B cell (primary cell): ENCODE data around the gene MSH3. TPM values are rescaled to one million over a fixed set of nuclear protein-coding genes. Genes with fewer than 3 reads are reported as not detected.

ENCODE experiments used
- ATAC-seq: fragments of 200-7000 bp; cut with Tn5 transposase; one replicate; pipeline ENCODE4 v1.10.0; 2021; ENCODE audit warnings: low read depth, mild to moderate bottlenecking, moderate number of reproducible peaks, moderate library complexity
- CTCF ChIA-PET: fragments of 350-600 bp; sonication (Branson Sonifier 250); formaldehyde crosslinking; loops from one replicate; lab custom pipeline; 2021; ENCODE audit warnings: antibody characterized with exemption, inconsistent platforms; lab: Charles Lee
- POLR2A ChIA-PET: fragments of 350-600 bp; sonication (Branson Sonifier 250); formaldehyde crosslinking; loops from one replicate; lab custom pipeline; 2021; ENCODE audit warnings: antibody characterized with exemption; lab: Charles Lee
- DNase-seq: peaks from one replicate; pipeline ENCODE4 v3.0.0; 2013
- H2AFZ ChIP-seq: 2 replicates; pipeline ENCODE4 v1.6.1; 2012; ENCODE audit warnings: mild to moderate bottlenecking, low read depth, low read length; ENCODE audit not compliant: insufficient read depth, poor library complexity, severe bottlenecking
- H3K27ac ChIP-seq, 2 donors: 1 replicate in 1 of 2; 2 replicates in 1 of 2; pipeline ENCODE4 v1.5.1; 2012 to 2013; ENCODE audit warnings: low read length in 2 of 2, mild to moderate bottlenecking in 2 of 2, moderate library complexity in 1 of 2
- H3K27me3 ChIP-seq, 4 experiments: fragments of 200-600 bp in 1 of 4; sonication (generic) in 1 of 4; replicated peaks in 1 of 4; 1 replicate in 2 of 4; 2 replicates in 2 of 4; pipeline versions ENCODE4 v1.6.1 to v1.7.0; 2013 to 2016; ENCODE audit warnings: low read length in 3 of 4, mild to moderate bottlenecking in 2 of 4, mixed read lengths in 1 of 4, moderate library complexity in 1 of 4; ENCODE audit not compliant: insufficient read depth in 4 of 4, control insufficient read depth in 3 of 4; ENCODE audit errors: control extremely low read depth in 1 of 4
- H3K36me3 ChIP-seq, 2 experiments: replicated peaks in 1 of 2; 1 replicate in 1 of 2; 2 replicates in 1 of 2; pipeline versions ENCODE4 v1.6.1 to v1.7.1; 2013; ENCODE audit warnings: low read length in 1 of 2; ENCODE audit not compliant: insufficient read depth in 2 of 2, control insufficient read depth in 1 of 2; ENCODE audit errors: control extremely low read depth in 1 of 2, extremely low read depth in 1 of 2
- H3K4me1 ChIP-seq, 2 donors: fragments of 200-600 bp in 1 of 2; sonication (generic) in 1 of 2; 1 replicate in 1 of 2; 2 replicates in 1 of 2; pipeline versions ENCODE4 v1.5.1 to v1.6.1; 2013 to 2017; ENCODE audit warnings: low read length in 2 of 2; ENCODE audit not compliant: control insufficient read depth in 2 of 2, insufficient read depth in 2 of 2
- H3K4me2 ChIP-seq: replicated peaks from 2 replicates; pipeline ENCODE3; 2012; ENCODE audit warnings: mild to moderate bottlenecking, low read depth, low read length; ENCODE audit not compliant: poor library complexity, severe bottlenecking
- H3K4me3 ChIP-seq, 5 experiments: fragments of 200-600 bp in 1 of 5; sonication (generic) in 1 of 5; 1 replicate in 3 of 5; 2 replicates in 2 of 5; pipeline versions ENCODE4 v1.5.1 to v1.7.0; 2011 to 2016; ENCODE audit warnings: low read length in 4 of 5, mild to moderate bottlenecking in 4 of 5, low read depth in 2 of 5, control low read depth in 1 of 5, moderate library complexity in 1 of 5; ENCODE audit not compliant: insufficient read depth in 1 of 5; ENCODE audit errors: control extremely low read depth in 1 of 5, extremely low read depth in 1 of 5
- H3K79me2 ChIP-seq: fragments of 200-600 bp; sonication (generic); one replicate; pipeline ENCODE4 v1.6.0; 2016; ENCODE audit warnings: low read length; ENCODE audit not compliant: control insufficient read depth, insufficient read depth
- H3K9ac ChIP-seq: fragments of 200-600 bp; sonication (generic); 2 replicates; pipeline ENCODE4 v1.6.1; 2017; ENCODE audit warnings: mild to moderate bottlenecking, low read length, moderate library complexity
- H3K9me3 ChIP-seq, 3 donors: one replicate each; pipeline versions ENCODE4 v1.6.1 to v1.7.1; 2013; ENCODE audit warnings: low read length in 2 of 3; ENCODE audit not compliant: control insufficient read depth in 2 of 3, insufficient read depth in 1 of 3; ENCODE audit errors: control extremely low read depth in 1 of 3
- H4K20me1 ChIP-seq: 2 replicates; pipeline ENCODE4 v1.6.0; 2012; ENCODE audit warnings: mild to moderate bottlenecking, low read length; ENCODE audit not compliant: insufficient read depth, control insufficient read depth, poor library complexity, severe bottlenecking
- H3K27ac Mint-ChIP-seq: one replicate; pipeline ENCODE4 v1.8.0; 2021; ENCODE audit warnings: mixed read lengths
- H3K27me3 Mint-ChIP-seq: one replicate; pipeline ENCODE4 v1.8.0; 2021; ENCODE audit warnings: mixed read lengths
- H3K4me1 Mint-ChIP-seq: one replicate; pipeline ENCODE4 v1.8.0; 2021; ENCODE audit warnings: mixed read lengths
- H3K4me3 Mint-ChIP-seq: one replicate; pipeline ENCODE4 v1.8.0; 2021; ENCODE audit warnings: mixed read lengths
- H3K9me3 Mint-ChIP-seq: one replicate; pipeline ENCODE4 v1.8.0; 2022; ENCODE audit warnings: mixed read lengths; ENCODE audit not compliant: insufficient read depth
- EZH2 ChIP-seq: IDR thresholded peaks from 2 replicates; pipeline ENCODE4 v1.6.1; 2012; ENCODE audit warnings: borderline replicate concordance, low read depth, mild to moderate bottlenecking, moderate library complexity, low read length; ENCODE audit not compliant: insufficient read depth, poor library complexity, severe bottlenecking
- WGBS: methylation state at CpG from one replicate; pipeline ENCODE4 v1.1.5; 2013; ENCODE audit warnings: missing lambda C conversion rate; ENCODE audit not compliant: insufficient coverage; 5-methylcytosine and 5-hydroxymethylcytosine counted together
- intact Hi-C: fragments of 100-400 bp; cut with micrococcal nuclease; formaldehyde crosslinking; loops from one replicate; pipeline ENCODE4 v1.10.0; 2022
- polyA plus RNA-seq: library from polyadenylated mRNA; depleted of rRNA; stranded (reverse); fragments of >200 nt; gene quantifications from 2 replicates; pipeline ENCODE4 v1.2.3, GENCODE V29; 2012
- total RNA-seq, 2 donors: library from RNA; stranded (reverse); fragments of 120-200 nt in 1 of 2; gene quantifications; 1 replicate in 1 of 2; 2 replicates in 1 of 2; pipeline versions ENCODE4 v1.2.3 to v1.2.4, GENCODE V29; 2013 to 2022
- TF ChIP-seq, protein P1 (sequence below): fragments of 200-600 bp; IDR thresholded peaks from one replicate; pipeline ENCODE4 v1.8.0; 2022; ENCODE audit warnings: antibody characterized with exemption, mild to moderate bottlenecking

Gene MSH3
- total and polyA plus RNA-seq, 2 donors (not counting 1 experiment from before 2014, with no cell fraction given): 3.5 to 26.3 TPM

- intact Hi-C loops: no loop called here
- WGBS: no CpG with 5 or more reads among the region's 5 CpGs
- no peak for DNase-seq
- Histone ChIP-seq H2AFZ (no peak overlapping the region), H3K27ac (no peak overlapping the region), H3K9ac (no peak overlapping the region), H3K9me3 (peaks cover 0 to 6% (median 0%) of the 10 kb centered on the region in 3 donors), H4K20me1 (no peaks in the 10 kb centered on the region), H3K4me1 (peaks cover 0 to 7% of the 10 kb centered on the region in 2 donors), H3K4me3 (no peak overlapping the region), H3K79me2 (no peaks in the 10 kb centered on the region), H3K36me3 (peaks cover 2% of the 10 kb centered on the region in 2 experiments), H3K27me3 (no peaks in the 10 kb centered on the region), H3K4me2 (no peak overlapping the region)
- no peak for TF ChIP-seq EZH2
- TF ChIP-seq, protein P1, sequence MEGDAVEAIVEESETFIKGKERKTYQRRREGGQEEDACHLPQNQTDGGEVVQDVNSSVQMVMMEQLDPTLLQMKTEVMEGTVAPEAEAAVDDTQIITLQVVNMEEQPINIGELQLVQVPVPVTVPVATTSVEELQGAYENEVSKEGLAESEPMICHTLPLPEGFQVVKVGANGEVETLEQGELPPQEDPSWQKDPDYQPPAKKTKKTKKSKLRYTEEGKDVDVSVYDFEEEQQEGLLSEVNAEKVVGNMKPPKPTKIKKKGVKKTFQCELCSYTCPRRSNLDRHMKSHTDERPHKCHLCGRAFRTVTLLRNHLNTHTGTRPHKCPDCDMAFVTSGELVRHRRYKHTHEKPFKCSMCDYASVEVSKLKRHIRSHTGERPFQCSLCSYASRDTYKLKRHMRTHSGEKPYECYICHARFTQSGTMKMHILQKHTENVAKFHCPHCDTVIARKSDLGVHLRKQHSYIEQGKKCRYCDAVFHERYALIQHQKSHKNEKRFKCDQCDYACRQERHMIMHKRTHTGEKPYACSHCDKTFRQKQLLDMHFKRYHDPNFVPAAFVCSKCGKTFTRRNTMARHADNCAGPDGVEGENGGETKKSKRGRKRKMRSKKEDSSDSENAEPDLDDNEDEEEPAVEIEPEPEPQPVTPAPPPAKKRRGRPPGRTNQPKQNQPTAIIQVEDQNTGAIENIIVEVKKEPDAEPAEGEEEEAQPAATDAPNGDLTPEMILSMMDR: no peak
- peaks cover 5% of the 10 kb centered on the region for H3K4me1 Mint-ChIP-seq
- H3K27me3 Mint-ChIP-seq: no peaks in the 10 kb centered on the region
- H3K27ac Mint-ChIP-seq: no peak overlapping the region
- CTCF ChIA-PET: no interaction called here
- no peaks in the 10 kb centered on the region for H3K9me3 Mint-ChIP-seq
- POLR2A ChIA-PET: no interaction called here
- H3K4me3 Mint-ChIP-seq: no peak overlapping the region
- ATAC-seq: no peak
These were observed 29.2 kb upstream of the MSH3 start for GRCh38 chr5:80625230-80625629.

DNA sequence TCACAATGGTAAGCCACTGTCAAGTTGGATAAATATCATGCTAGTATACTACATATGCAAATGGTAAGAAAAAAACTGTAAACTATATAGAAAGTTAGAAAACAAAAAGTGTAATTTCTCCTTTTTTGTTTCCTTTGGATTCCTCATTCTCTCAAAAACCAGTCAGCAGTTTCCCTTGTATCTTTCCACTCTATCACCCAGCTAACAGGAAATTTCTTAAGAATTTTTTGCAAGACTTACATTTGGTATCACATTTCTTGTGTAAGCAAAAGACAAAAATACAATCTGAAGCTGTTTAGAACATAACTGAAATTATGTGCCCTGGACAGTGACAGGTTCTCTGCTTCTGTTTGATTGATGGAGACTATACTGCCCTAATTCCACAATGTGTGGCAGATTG is 25.2 kb upstream of the MSH3 start:
- POLR2A ChIA-PET: no interaction called here
- H3K27me3 ChIP-seq: no peaks in the 10 kb centered on the region

More for the DNA sequence above, 25.2 kb upstream of the MSH3 start:
- DNase-seq (no peak), ATAC-seq (no peak)
- no peak overlapping the region for H3K9ac ChIP-seq
- H3K4me1 Mint-ChIP-seq: peaks cover 6% of the 10 kb centered on the region
- H2AFZ ChIP-seq: no peak overlapping the region
- H3K36me3 ChIP-seq: peaks cover 2 to 5% of the 10 kb centered on the region in 2 experiments
- H3K27ac ChIP-seq: no peak overlapping the region
- H3K4me3 Mint-ChIP-seq: no peak overlapping the region
- no peak overlapping the region for H3K27ac Mint-ChIP-seq
- H3K79me2 ChIP-seq: no peaks in the 10 kb centered on the region
- H3K9me3 Mint-ChIP-seq: peaks cover 4% of the 10 kb centered on the region
- H3K27me3 Mint-ChIP-seq: no peaks in the 10 kb centered on the region
- no peak overlapping the region for H3K4me3 ChIP-seq
- CTCF ChIA-PET: no interaction called here
- peaks cover 0 to 9% of the 10 kb centered on the region in 2 donors for H3K4me1 ChIP-seq
- no peak overlapping the region for H3K4me2 ChIP-seq
- no peaks in the 10 kb centered on the region for H4K20me1 ChIP-seq
- TF ChIP-seq, protein P1: no peak
- no peak for TF ChIP-seq EZH2
- intact Hi-C loops: no loop called here
- H3K9me3 ChIP-seq: peaks cover 0 to 14% (median 0%) of the 10 kb centered on the region in 3 donors
